Measurements from ENCODE around the gene COMT. TPM values are rescaled to one million over a fixed set of nuclear protein-coding genes. Genes with fewer than 3 reads are reported as not detected.

The COMT gene
- total RNA-seq, 1 experiment from 2014 or later, result 108 TPM

DNA sequence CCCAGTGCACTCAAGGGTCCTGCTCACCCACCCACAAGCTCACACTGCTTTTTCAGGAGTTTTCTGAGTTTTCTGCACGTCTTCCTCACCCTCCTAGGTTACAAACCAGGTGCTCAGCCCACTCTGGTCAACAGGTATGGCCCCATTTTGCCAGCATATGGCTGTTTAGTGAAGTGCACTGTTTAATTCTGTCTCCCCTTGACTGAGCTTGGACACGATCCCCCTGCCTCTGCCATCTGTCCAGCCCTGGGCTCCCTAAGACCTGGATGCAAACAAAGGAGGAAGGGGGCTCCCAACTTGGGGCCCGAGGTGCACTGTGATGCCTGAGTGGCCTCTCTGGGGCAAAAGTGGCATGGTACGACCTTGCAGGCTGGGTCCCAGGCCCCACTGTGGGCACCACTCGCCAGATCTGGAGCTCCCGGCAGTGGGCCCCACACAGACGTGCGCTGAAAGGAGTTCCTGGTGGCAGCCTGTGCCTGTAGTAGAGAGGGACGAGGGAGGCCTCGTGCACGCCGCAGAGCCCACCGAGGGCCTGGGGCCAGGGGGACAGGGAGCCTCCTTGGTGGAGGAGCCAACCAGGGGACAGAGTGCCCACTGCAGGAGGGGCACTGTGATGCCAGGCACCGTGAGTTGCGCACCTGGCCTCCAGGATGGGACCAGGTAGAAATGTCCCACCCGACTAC lies 37.3 kb upstream of the COMT start:
- H3K4me1 ChIP-seq (ENCODE audit: control insufficient read depth, insufficient read depth, low read length), result peaks cover 12% of the 10 kb centered on the region
- H3K27ac ChIP-seq (ENCODE audit: low read length), result no peak overlapping the region
- no TSS peak for BruUV-seq (replicated peaks)
- H3K9me3 ChIP-seq (ENCODE audit: control insufficient read depth, insufficient read depth, low read depth, low read length), result no peaks in the 10 kb centered on the region
- no peak overlapping the region for H3K4me3 ChIP-seq (ENCODE audit: low read depth in 2 of 2, low read length in 2 of 2)
- H3K36me3 ChIP-seq (ENCODE audit: control insufficient read depth, insufficient read depth, low read length), result no peaks in the 10 kb centered on the region
- CTCF ChIA-PET, result interaction anchor here (0.6 kb wide), 1 partner anchor 37 kb away, joined by 3 read pairs; no protein-coding TSS in a partner anchor
- POLR2A ChIA-PET, result interaction anchor here (0.8 kb wide), 1 partner anchor 12 kb away, joined by 3 read pairs; no protein-coding TSS in a partner anchor
- DNase-seq (ENCODE audit: low read depth, low spot score), result no peak
- in situ Hi-C loops (cut with HindIII; ENCODE audit: low pct_unique_long_range_greater_than_20kb, low sequenced_read_pairs) (no loop called here), intact Hi-C loops (cut with micrococcal nuclease; ENCODE audit: unreplicated experiment) (no loop called here)
- ATAC-seq, result no peak
- TF ChIP-seq, protein P1, sequence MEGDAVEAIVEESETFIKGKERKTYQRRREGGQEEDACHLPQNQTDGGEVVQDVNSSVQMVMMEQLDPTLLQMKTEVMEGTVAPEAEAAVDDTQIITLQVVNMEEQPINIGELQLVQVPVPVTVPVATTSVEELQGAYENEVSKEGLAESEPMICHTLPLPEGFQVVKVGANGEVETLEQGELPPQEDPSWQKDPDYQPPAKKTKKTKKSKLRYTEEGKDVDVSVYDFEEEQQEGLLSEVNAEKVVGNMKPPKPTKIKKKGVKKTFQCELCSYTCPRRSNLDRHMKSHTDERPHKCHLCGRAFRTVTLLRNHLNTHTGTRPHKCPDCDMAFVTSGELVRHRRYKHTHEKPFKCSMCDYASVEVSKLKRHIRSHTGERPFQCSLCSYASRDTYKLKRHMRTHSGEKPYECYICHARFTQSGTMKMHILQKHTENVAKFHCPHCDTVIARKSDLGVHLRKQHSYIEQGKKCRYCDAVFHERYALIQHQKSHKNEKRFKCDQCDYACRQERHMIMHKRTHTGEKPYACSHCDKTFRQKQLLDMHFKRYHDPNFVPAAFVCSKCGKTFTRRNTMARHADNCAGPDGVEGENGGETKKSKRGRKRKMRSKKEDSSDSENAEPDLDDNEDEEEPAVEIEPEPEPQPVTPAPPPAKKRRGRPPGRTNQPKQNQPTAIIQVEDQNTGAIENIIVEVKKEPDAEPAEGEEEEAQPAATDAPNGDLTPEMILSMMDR (IDR thresholded peaks at IDR 0.05), result no peak
- no peak for TF ChIP-seq TCF7L2 (IDR thresholded peaks at IDR 0.05; ENCODE audit: low read depth, low read length)
- no peaks in the 10 kb centered on the region for H3K27me3 ChIP-seq (ENCODE audit: control insufficient read depth, insufficient read depth, low read length)

DNA sequence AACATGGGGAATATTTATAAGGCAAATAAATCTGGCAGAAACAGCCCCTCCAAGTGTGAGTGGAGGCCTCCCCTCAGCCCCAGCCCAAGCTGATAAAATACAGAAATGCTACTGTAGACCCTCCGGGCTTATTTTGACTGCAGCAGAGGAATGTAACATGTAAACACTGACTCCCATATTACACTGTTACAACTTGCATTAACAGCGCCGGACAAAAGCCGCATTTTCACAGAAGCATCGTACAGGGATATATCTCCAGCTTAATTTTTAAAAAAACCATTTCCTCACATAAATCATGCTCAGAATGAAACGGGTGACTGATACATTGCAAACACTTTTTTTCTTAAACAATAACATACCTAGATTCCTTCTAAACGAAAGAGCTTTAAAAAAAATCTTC lies 36.6 kb upstream of the COMT start:
- Histone ChIP-seq H3K4me1 (ENCODE audit: control insufficient read depth, insufficient read depth, low read length) (peaks cover 12% of the 10 kb centered on the region), H3K27ac (ENCODE audit: low read length) (no peak overlapping the region), H3K36me3 (ENCODE audit: control insufficient read depth, insufficient read depth, low read length) (no peaks in the 10 kb centered on the region), H3K9me3 (ENCODE audit: control insufficient read depth, insufficient read depth, low read depth, low read length) (no peaks in the 10 kb centered on the region), H3K27me3 (ENCODE audit: control insufficient read depth, insufficient read depth, low read length) (no peaks in the 10 kb centered on the region), H3K4me3 (ENCODE audit: low read depth in 2 of 2, low read length in 2 of 2) (no peak overlapping the region)
- ChIA-PET POLR2A (interaction anchor here (0.8 kb wide), 1 partner anchor 11 kb away, joined by 3 read pairs; no protein-coding TSS in a partner anchor), CTCF (no interaction called here)
- no peak for ATAC-seq
- no TSS peak for BruUV-seq (replicated peaks)
- intact Hi-C loops (cut with micrococcal nuclease; ENCODE audit: unreplicated experiment), result no loop called here
- no peak for TF ChIP-seq SIN3A (IDR thresholded peaks at IDR 0.05; ENCODE audit: borderline replicate concordance, insufficient read depth, low read depth, low read length)
- no peak for TF ChIP-seq POLR2AphosphoS5 (IDR thresholded peaks at IDR 0.05; ENCODE audit: low read depth, low read length)
- TF ChIP-seq, protein P2, sequence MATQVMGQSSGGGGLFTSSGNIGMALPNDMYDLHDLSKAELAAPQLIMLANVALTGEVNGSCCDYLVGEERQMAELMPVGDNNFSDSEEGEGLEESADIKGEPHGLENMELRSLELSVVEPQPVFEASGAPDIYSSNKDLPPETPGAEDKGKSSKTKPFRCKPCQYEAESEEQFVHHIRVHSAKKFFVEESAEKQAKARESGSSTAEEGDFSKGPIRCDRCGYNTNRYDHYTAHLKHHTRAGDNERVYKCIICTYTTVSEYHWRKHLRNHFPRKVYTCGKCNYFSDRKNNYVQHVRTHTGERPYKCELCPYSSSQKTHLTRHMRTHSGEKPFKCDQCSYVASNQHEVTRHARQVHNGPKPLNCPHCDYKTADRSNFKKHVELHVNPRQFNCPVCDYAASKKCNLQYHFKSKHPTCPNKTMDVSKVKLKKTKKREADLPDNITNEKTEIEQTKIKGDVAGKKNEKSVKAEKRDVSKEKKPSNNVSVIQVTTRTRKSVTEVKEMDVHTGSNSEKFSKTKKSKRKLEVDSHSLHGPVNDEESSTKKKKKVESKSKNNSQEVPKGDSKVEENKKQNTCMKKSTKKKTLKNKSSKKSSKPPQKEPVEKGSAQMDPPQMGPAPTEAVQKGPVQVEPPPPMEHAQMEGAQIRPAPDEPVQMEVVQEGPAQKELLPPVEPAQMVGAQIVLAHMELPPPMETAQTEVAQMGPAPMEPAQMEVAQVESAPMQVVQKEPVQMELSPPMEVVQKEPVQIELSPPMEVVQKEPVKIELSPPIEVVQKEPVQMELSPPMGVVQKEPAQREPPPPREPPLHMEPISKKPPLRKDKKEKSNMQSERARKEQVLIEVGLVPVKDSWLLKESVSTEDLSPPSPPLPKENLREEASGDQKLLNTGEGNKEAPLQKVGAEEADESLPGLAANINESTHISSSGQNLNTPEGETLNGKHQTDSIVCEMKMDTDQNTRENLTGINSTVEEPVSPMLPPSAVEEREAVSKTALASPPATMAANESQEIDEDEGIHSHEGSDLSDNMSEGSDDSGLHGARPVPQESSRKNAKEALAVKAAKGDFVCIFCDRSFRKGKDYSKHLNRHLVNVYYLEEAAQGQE (IDR thresholded peaks at IDR 0.05; ENCODE audit: insufficient read depth in 1 of 2, low read depth in 2 of 2, low read length in 1 of 2), result no peak
- TF ChIP-seq, protein P1 (IDR thresholded peaks at IDR 0.05), result no peak
- TF ChIP-seq TCF7L2 (IDR thresholded peaks at IDR 0.05; ENCODE audit: low read depth, low read length), result no peak
- DNase-seq (ENCODE audit: low read depth, low spot score), result no peak
- in situ Hi-C loops (cut with HindIII; ENCODE audit: low pct_unique_long_range_greater_than_20kb, low sequenced_read_pairs), result no loop called here

Data from Panc1 (cell line).